GM18951 (cell line): ENCODE data around the gene SPAG16.

Experiments
- POLR2A ChIP-seq: IDR thresholded peaks from 4 replicates; pipeline ENCODE4 v1.6.1; 2011; ENCODE audit warnings: mild to moderate bottlenecking; ENCODE audit not compliant: insufficient read length, insufficient read depth; ENCODE audit errors: extremely low read depth
- in situ Hi-C: fragments of 300-500 bp; cut with MboI; formaldehyde crosslinking; loops from one replicate; pipeline ENCODE4 v1.12.0; 2022; ENCODE audit warnings: low sequenced_read_pairs, mixed read lengths, inconsistent platforms; ENCODE audit not compliant: unreplicated experiment

SPAG16 gene

DNA sequence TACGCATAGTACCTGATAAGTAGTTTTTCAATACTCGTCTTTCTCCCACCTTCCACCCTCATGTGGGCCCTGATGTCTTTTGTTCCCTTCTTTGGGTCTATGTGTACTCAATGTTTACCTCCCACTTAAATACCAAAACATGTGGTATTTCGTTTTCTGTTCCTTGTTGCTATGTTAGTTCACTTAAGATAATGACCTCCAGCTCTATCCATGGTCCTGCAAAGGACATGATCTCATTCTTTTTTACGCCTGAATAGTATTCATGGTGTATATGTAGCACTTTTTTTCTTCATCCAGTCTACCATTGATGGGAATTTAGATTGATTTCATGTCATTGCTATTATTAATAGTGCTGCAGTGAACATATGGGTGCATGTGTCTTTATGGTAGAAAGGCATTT lies 816.2 kb downstream of the SPAG16 start:
- in situ Hi-C loops = no loop called here

DNA sequence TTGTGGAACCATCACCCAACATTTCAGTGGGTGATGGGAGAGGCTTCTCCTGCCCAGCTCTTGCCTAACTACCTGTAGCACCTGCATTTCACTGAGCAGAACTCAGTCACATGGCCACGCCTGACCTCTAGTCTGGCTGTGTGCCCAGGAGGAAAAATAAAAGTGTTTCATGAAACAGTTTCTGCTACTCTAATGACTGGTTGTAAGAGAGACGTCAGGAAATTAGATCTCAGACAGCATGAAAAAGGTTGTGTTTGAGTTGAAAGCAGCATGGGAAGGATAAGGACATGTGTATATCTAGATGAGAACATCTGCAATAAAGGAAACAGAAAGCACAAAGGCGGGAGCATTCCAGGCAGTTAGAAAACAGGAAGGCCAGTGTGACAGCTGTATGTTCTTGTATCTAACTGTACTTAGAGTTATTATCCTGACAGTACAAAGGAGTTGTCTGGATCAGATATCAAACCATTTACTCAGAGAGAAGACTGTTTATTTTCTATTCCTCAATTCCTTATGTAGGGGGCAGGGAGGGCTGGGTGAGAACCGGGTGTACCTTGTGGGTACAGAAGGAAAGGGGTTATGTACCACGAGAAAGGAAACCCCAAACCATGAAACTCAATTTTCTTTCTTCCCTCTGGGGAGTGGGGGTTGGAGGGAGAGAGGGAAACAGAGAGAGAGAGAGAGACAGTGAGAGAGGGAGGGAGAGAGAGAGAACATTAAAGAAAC lies 819.2 kb downstream of the SPAG16 start:
- TF ChIP-seq POLR2A = no peak
- in situ Hi-C loops = no loop called here

More for the DNA sequence above, 816.2 kb downstream of the SPAG16 start:
- no peak for TF ChIP-seq POLR2A

DNA sequence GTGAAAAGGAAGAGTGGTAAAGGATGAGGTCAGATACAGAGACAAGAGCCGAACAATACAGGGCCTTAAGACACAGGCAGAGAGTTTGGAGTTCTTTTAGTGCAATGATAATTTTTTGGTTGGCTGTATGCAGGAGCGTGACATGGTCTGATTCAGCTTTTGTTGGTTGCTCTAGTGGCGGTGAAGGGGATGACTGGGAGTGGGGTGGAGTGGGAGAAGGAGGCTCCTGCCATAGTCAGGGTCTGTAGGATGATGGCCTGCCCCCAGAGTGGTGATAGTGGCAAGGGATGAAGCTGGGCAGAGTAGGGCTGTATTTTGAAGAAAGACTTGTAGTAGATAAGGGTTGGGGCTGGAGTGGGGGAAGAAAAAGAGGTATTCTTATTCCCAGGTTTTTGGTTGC lies 820.0 kb downstream of the SPAG16 start:
- in situ Hi-C loops = no loop called here
- no peak for TF ChIP-seq POLR2A

DNA sequence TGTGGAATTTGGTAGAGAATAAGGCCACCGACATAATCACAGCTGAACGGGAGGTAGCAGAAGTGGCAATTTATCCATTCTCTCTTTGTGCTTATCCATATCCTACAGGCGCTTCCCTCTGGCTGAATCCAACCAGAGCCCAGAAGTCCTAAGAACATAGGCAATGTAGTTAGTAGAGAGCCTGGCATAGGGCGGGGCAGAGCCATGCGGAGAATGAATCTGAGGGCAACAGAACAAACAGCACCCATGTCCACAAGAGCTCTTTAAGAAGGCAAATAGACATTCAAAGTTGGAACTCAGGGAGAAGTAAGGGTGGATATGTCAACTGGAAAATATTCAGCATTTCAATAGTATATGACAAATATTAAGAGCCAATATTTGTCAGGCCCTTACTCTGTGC lies 820.7 kb downstream of the SPAG16 start:
- in situ Hi-C loops = no loop called here
- no peak for TF ChIP-seq POLR2A

DNA sequence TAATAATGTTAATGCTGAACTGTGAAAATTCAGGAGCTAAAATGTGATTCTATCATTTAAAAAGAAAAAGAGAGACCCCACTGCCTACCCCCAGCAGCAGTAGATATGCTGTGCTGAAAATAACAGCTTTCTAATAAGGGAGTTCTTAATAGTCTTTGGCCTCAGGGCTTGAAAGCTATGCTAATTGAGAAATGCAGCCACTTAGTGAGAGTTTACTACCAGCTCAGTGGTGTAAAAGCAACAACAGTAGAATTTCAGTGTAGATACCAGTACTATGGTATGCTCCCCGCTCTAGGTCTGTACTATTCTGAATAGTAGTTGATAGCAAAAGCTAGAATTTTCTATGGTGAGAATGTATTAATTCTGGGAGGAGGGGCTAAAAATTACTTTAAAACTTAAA lies 823.5 kb downstream of the SPAG16 start:
- in situ Hi-C loops = no loop called here
- no peak for TF ChIP-seq POLR2A

DNA sequence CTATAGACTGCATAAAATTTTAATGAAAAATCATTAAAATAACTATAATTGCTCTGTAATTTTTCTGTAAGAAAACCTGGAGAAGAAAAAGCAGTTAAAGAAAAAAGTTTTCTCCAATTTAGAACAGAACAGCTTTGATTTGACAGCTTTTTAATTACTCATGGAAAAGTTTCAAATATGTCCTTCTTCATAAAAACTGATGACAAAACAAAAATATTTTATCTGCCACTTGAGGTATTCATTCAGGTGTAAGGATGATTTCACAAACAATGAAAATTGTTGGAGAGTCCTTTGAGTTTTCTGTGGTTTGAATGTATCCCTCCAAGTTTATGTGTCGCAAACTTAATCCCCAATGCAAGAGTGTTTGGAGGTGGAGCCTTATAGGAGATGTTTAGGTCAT lies 824.3 kb downstream of the SPAG16 start:
- no peak for TF ChIP-seq POLR2A
- in situ Hi-C loops = no loop called here

DNA sequence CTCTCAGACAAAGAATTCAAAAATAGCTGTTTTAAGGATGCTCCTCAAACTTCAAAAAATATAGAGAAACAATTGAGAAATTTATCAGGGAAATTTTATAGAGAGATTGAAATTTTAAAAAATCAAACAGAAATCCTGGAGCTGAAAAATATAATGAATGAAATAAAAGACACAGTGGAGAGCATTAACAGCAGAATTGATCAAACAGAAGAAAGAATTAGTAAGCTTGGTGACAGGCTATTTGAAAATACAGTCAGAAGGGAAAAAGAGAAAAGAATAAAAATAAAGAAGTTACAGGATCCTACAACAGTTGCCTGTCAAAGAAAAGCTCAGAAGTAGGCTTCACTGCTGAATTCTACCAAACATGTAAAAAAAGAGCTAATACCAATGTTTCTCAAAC lies 832.8 kb downstream of the SPAG16 start:
- no peak for TF ChIP-seq POLR2A
- in situ Hi-C loops = no loop called here

DNA sequence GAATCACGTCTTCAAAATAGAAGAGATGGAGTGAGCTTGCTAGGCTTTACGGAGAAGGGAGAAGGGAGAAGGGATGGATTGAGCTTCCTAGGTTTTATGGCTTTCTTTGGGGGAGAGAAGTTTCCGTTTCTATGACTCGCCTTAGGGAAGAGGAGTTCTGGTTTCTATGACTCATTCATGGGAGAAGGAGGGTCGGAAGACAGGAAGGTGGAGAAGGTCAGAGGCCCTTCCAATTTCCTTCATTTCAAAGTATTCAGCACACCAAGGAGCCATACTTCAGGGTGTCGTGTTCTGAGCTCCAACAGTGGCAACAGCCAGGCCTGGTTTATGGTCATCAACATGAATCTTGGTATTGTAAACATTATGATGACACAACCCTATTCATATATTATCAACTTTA lies 841.9 kb downstream of the SPAG16 start:
- TF ChIP-seq POLR2A = no peak
- in situ Hi-C loops = no loop called here

DNA sequence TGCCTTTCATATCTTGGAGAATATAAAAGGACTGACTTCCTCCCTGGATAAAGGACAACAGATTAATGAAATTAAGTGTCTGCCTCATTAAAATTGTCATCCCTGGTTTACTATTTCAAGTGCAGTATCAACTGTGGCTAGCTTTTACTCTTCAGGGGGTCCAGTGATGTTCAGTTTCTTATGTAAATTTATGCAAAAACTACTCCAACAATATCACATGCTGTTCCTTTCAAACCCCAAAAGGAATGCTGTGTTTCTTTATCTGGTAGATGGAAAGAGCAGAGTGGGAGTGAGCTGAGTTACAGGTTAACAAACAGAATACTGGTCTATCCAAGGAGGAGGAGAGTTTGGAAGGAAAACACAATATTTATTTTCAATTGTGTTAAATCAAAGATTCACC lies 842.9 kb downstream of the SPAG16 start:
- TF ChIP-seq POLR2A = no peak
- in situ Hi-C loops = no loop called here

DNA sequence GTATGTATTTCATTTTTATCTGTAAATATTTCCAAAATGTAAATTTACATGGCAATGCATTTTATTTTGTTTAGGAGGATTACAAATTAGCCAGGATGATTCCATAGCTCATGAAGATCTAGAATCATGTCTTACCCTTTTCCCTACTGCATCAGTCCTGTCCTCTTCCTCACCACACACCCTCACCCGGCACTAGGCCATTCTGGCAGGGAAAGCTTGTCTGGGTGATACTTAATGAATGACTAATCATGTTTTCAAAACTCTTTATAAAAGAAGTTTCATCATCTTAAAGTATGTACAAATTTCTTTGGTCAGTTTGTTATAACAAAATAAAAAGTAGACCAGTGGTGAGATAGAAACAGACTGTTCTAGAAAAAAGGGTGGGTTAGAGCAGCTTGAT lies 843.3 kb downstream of the SPAG16 start:
- in situ Hi-C loops = no loop called here
- no peak for TF ChIP-seq POLR2A

DNA sequence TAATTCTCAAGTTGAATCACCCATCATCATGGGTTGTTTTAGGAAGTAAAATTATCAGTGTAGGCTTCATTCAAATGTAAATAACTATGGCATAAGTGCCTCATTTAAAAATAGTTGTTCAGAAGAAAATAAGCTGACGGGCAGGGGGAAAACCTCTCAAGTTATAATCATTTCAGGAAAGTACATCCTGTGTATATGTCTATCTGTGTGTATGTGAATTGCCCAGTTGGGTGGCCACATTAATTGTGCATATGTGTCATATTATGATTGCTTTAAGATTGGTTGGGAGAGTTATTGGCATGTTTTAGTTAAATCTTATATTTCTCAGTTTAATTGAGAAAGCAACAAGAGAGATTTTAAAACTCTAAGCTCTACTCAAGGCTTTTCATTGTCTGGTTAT lies 843.8 kb downstream of the SPAG16 start:
- in situ Hi-C loops = no loop called here
- TF ChIP-seq POLR2A = no peak

DNA sequence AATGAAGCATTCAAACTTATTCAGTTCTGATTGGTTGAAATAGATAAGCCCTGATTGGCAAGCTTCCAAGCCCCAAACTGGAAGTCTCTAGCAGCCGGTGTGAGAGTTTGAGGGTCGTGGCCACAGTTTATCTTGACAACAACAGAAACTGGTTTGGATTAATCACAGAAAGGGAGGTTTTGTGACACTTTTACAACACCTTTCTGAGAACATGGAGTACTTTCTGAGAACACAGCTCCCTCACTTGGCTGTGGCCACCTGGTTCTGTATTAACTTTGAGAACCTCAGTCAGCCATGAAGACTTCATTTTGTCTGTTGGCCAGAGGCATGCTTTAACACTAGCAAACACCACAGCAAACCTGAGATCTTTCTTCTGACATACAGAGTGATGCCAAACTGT lies 845.9 kb downstream of the SPAG16 start:
- TF ChIP-seq POLR2A = no peak
- in situ Hi-C loops = no loop called here

DNA sequence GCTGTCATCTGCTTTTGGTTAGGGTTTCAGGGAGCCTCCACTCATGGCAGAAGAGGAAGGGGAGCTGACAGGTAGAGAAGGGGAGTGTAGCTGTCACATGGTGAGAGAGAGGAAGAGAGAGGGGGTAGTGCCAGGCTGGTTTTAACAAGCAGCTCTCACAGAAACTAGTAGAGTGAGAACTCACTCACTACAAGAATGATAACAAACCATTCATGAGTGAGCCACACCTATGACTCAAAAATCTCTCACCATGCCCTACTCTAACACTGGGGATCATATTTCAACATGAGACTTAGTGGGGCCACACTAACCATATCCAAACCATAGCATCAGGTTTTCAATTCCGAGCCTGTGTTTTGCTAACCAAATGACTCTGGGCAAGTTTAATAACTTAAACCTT lies 851.7 kb downstream of the SPAG16 start:
- in situ Hi-C loops = no loop called here
- TF ChIP-seq POLR2A = no peak

DNA sequence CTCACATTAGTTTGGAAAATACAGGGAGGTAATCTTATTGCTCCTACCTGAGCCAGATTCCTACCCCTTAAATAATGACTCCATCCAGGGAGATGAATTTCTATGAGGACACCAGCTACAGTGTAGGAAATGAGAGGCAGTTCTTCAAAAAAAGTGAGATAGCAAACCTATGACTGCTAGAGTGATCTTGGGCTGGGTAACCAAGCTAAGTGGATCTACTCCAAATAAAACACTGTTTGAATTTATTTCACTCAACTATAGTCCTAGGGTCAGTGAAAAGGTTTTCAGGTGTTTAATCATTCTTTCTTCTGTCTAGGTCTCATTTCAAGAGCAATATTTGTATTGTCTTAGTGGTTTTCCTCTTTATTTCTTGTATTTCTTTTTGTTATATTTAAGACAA lies 854.5 kb downstream of the SPAG16 start:
- no peak for TF ChIP-seq POLR2A
- in situ Hi-C loops = no loop called here
